ENCODE results near the gene PTPRE.

The PTPRE gene

DNA sequence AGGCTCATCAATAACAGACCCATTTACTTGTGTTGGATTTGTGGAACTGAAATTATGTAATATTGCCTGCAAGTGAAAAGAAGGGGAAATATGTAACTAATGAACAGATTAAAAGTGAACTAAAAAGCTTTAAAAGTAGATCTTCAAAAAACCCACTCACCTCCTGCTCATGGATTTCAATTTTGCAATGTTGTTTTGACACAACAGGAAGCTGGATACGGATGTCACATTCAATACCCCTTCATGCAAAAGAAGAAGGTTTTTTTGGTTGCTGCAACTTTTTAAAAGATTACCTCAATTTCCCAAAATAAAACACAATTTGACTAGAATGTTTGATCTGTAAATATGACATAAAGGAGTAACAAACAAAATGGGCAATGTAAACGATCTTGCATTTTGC, 216.0 kb downstream of the PTPRE start:
- Histone ChIP-seq H3K36me3 (ENCODE audit: control insufficient read depth, insufficient read depth, low read length) (no peaks in the 10 kb centered on the region), H3K9ac (no peak overlapping the region), H3K79me2 (no peaks in the 10 kb centered on the region), H3K4me3 (ENCODE audit: low read depth, low read length) (no peak overlapping the region), H3K9me3 (ENCODE audit: control insufficient read depth, low read length) (no peaks in the 10 kb centered on the region), H3K4me1 (no peaks in the 10 kb centered on the region), H3K27me3 (ENCODE audit: control insufficient read depth, insufficient read depth, low read length) (no peaks in the 10 kb centered on the region), H2AFZ (no peak overlapping the region), H3K4me2 (ENCODE audit: low read length) (no peak overlapping the region), H3K27ac (no peak overlapping the region)
- no peak for TF ChIP-seq CTCF (IDR thresholded peaks at IDR 0.05)

GRCh38 chr10:128123846-128124245, 216.9 kb downstream of the PTPRE start:
- no peaks in the 10 kb centered on the region for H3K79me2 ChIP-seq
- no peak overlapping the region for H3K9ac ChIP-seq
- H3K27ac ChIP-seq, result no peak overlapping the region
- TF ChIP-seq CTCF (IDR thresholded peaks at IDR 0.05), result no peak
- H3K4me2 ChIP-seq (ENCODE audit: low read length), result no peak overlapping the region
- no peaks in the 10 kb centered on the region for H3K36me3 ChIP-seq (ENCODE audit: control insufficient read depth, insufficient read depth, low read length)
- H3K9me3 ChIP-seq (ENCODE audit: control insufficient read depth, low read length), result no peaks in the 10 kb centered on the region
- H3K4me3 ChIP-seq (ENCODE audit: low read depth, low read length), result no peak overlapping the region
- no peaks in the 10 kb centered on the region for H3K4me1 ChIP-seq
- H3K27me3 ChIP-seq (ENCODE audit: control insufficient read depth, insufficient read depth, low read length), result no peaks in the 10 kb centered on the region
- no peak overlapping the region for H2AFZ ChIP-seq

- Histone ChIP-seq H3K4me3 (ENCODE audit: low read depth, low read length) (no peak overlapping the region), H3K4me1 (no peaks in the 10 kb centered on the region), H2AFZ (no peak overlapping the region), H3K36me3 (ENCODE audit: control insufficient read depth, insufficient read depth, low read length) (no peaks in the 10 kb centered on the region), H3K79me2 (no peaks in the 10 kb centered on the region), H3K27me3 (ENCODE audit: control insufficient read depth, insufficient read depth, low read length) (no peaks in the 10 kb centered on the region), H3K4me2 (ENCODE audit: low read length) (no peak overlapping the region), H3K9ac (no peak overlapping the region), H3K9me3 (ENCODE audit: control insufficient read depth, low read length) (no peaks in the 10 kb centered on the region), H3K27ac (no peak overlapping the region)
- TF ChIP-seq CTCF (IDR thresholded peaks at IDR 0.05), result no peak
Observed at GRCh38 chr10:128124813-128125403, 218.0 kb downstream of the PTPRE start.

DNA sequence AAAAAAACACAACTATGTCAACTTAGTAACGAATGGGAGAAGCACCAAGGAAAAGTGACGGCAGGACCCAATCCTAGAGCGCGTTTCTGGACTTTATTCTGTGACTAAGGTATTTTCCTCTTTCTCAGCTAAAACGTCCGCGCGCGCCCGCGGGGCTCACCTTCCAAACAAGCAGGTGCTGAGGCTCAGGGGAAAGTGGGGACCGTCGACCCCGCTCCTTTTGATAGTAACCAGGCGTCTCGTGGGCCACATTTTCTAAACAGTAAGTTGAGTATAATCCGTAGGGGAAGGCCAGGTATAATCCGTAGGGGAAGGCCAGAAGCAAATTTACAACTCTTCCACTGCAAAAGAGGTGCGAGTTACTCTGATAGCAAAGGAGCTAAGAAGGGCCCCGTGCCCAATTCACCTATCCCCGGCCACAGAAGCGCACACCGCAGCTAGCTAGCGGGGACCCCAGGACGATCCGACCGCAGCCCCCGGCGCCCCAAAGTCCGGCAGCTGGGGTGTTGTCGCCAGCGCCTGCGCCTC, 218.6 kb downstream of the PTPRE start:
- H3K4me3 ChIP-seq (ENCODE audit: low read depth, low read length), result peak overlapping the region; percentile 47
- no peaks in the 10 kb centered on the region for H3K27me3 ChIP-seq (ENCODE audit: control insufficient read depth, insufficient read depth, low read length)
- no peak overlapping the region for H3K9ac ChIP-seq
- H3K36me3 ChIP-seq (ENCODE audit: control insufficient read depth, insufficient read depth, low read length), result no peaks in the 10 kb centered on the region
- no peaks in the 10 kb centered on the region for H3K9me3 ChIP-seq (ENCODE audit: control insufficient read depth, low read length)
- no peak overlapping the region for H3K27ac ChIP-seq
- H3K4me1 ChIP-seq, result no peaks in the 10 kb centered on the region
- no peaks in the 10 kb centered on the region for H3K79me2 ChIP-seq
- peak overlapping the region; percentile 62 for H3K4me2 ChIP-seq (ENCODE audit: low read length)
- H2AFZ ChIP-seq, result peak overlapping the region; percentile 34
- no peak for TF ChIP-seq CTCF (IDR thresholded peaks at IDR 0.05)

All from parathyroid adenoma (tissue), 2 donors.